HG02840 (cell line): ENCODE measurements around the gene GJC1.
"Not testable (repeated sequence)": the region's sequence is repeated elsewhere in the genome, so short reads cannot be mapped to it uniquely, and the experiment has no call there.

Source experiments
- ATAC-seq: cut with Tn5 transposase; IDR thresholded peaks from one replicate; pipeline ENCODE4 v1.9.1; 2021; ENCODE audit warnings: mild to moderate bottlenecking, moderate library complexity, moderate number of reproducible peaks; ENCODE audit not compliant: unreplicated experiment, low FRiP score

Gene GJC1

DNA sequence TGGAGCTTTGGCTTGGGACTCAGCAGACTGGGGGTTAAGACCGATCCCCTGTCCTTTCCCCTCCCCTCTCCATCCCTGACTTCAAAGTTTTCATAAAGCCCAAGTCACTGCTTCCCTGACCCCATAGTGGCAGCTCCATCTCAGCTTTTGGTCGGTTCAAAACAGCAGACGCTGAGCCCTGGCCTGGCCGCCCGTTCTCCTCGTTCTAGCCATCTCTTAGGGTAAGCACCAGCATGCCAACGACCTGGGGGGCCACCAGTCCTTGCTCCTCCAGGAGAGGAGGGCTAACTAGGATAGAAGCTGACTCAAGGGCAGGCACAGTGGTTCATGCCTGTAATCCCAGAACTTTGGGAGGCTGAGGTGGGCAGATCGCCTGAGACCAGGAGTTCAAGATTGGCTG is 16.1 kb upstream of the GJC1 start:
- no peak for ATAC-seq

DNA sequence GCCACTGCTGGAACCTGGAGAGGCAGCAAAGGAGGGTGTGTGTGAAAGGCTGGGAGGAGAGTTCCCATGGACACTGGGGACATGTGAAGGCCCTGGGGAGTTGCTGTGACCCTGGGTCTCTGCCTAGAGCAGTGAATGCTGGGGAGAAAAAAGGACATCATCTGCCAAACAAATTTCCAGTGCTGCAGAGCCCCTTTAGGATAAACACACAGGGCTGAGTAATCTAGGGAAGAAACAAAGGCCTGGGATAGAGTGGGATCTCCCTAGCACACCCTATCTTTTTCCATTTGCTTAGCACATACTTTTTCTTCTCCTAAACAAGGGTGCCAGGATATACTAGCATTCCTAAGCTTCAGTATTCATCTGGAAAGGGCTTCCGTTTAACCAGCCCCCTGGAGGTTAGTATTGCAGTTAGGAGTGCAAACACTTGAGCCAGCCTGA is 14.3 kb upstream of the GJC1 start:
- no peak for ATAC-seq

DNA sequence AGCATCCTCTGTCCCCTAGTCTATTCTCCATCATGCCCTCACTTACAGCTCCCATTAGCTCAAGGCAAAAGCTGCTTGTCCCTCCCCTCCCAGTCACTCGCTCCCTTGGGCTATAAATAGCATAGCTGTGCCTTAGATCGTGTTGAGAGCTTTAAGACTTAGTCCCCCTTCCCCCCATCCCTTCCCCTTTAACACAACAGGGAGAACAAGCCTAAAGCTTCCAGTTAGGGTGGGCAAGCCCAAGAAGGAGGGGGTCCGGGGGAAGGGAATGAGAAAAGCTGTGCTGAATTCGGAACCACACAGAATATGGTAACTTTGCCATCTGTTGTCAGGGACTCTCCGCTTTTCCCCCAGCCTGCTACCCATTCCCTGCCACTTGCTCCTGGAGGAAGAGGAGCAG is 12.7 kb upstream of the GJC1 start:
- ATAC-seq: no peak

DNA sequence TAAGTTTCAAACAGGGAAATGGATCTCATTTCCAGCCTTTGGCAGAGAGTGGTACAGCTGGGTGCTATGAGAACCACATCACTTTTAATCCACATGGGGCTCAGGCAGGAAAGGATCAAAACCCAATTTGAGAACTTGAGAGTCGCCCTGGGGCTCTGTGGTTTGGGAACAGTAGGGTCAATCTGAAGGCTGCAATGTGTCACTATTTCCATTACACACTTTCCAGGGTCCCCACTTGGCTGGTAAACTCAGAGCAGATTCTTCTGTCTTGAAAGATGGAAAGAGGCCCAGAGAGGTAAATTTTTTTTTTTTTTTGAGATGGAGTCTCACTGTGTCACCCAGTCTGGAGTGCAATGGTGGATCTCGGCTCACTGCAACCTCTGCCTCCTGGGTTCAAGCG is 10.8 kb upstream of the GJC1 start:
- no peak for ATAC-seq

DNA sequence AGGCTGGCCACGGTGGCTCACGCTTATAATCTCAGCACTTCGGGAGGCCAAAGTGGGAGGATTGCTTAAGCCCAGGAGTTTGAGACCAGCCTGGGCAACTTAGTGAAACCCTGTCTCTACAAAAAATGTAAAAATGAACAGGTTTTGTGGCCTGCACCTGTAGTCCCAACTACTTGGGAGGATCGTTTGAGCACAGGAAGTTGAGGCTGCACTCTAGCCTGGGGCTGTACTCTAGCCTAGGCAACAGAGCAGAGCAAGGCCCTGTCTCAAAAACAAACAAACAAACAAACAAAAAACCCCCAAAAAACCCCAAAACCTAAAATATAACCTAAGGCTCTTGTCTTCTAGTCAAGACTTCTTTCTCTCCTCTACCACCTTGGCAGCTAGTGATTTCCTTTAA is 10.2 kb upstream of the GJC1 start:
- no peak for ATAC-seq

DNA sequence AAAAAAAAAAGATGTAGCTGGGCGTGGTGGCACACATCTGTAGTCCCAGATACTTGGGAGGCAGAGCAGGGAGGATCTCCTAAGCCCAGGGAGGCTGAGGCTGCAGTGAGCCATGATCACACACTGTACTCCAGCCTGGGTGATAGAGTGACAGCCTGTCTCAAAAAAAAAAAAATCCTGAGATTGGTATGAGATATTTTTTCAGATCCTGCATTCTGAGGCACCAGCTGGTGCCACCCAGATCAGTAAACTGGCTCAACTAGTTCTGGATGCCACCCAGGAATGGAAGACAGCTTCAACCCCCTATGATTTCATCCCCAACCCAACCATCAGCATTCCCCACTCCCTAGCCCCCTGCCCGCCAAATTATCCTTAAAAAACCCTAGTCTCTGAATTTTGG is 7.1 kb upstream of the GJC1 start:
- ATAC-seq: no peak

DNA sequence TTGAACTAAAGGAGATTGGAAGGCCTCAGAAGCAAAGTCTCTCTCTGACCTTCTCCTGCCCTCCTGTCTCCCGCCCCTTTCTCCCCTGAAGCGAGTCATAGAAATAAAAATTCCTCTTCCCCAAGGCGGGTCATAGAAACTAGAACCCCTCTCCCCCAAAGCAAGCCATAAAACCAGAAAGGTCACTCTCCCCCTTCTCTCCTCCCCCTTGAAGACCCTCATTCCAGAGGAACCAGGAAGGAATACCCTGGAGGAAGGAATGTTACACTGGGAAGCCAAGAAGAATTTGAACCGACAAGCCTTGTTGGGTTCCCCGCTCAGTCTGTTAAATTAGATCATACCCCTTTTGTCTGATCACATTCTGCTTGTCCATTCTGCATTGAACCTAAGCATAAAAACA is 2.7 kb upstream of the GJC1 start:
- no peak for ATAC-seq

DNA sequence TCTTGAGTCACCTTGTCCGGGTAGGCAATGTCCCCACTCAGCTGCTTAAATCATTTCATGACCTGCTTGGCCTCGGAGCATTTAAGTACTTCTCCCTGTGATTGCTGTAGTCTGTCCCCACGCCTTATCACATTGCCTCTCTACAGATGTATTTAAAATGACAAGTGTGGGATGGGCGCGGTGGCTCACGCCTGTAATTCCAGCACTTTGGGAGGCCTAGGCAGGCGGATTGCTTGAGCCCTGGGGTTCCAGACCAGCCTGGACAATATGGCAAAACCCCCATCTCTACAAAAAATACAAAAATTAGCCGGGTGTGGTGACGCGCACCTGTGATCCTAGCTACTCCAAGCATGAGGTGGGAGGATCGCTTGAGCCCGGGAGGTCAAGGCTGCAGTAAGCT is 1.3 kb upstream of the GJC1 start:
- no peak for ATAC-seq

DNA sequence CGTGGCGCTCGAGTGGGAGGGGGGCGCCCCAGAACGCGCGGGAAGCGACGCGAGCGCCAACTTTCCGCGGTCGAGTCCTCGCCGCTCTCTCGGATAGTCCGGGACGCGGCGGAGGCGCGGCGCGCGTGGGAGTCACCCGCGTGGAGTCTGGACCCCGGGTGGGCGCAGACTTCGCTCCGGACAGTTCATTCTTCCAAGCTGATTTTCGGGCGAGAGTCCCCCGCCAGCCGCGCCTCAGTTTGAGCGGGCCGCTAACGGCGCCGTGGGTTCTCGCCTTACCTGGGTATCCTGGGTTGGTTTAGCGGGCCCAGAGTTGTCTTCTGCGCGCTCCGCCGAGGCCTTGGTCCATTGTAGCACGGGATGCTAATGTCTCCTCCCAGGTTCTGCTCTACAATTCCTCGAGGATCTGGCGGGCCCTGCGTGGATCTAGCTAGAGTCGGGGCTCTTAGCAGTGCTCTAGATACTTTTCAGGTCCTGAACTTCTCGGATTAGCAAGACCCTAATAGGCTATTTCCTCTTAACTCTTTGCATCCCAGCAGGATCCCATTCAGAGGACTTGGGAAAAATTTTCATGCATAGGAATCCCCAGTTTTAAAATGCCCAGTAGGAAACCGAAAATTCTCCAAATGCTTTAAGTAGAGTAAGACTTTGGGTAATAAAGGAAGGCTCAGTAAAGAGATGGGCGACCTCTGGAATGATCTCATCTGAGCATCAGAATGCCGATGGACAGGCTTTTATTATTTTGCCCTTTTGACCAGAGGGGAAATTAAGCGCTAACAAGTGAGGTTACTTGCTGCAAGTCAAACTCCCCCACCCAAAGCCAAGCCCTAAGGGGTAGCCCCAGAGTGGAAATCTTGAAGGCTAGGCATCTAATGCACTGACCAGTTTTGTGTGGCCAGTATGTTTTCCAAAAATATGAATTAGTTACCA is 537 bp upstream of the GJC1 start:
- no peak for ATAC-seq

DNA sequence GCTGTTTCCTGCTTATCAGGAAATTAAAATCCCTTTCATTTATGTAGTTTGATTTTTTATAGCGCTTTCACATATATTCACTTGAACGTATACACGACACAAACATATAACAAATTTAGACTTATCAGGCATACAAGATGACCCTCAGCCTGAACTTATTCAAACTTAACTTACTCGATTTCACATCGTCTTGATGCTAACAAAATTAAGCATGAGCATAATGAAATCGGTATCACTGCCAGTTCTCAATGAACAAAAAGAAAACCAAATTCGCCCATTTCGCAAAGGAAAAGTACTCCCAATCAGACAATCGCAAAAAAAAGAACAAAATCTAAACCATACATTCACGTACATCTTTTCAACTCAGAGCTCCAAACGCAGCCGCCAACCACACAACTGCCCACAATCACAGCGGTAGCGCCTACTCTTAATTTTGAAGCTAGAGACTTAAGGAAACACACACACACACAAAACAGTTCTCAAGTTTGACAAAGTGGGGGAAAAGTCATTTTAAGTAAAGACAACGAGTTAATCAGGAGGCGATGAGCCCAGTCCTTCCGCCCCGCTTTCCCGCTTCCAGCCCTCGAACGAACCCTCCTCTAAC is 1.1 kb downstream of the GJC1 start:
- no peak for ATAC-seq

DNA sequence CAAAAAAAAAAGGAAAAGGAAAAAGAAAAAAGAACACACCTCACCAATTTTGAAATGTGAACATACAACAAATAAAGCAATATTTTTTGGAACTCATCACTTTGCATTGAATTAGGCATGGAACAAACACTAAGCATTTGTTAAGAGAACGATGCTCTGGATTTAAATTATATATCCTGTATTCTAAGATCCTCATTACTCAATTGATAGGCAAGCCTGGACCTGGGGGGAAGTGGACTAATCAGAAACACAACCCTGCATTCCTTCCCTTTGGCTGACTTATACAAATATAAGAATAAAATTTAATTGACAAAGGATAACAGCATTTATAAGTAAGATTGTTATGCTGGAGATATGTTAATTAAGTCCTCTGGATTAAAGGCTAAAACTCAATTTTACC is 2.2 kb downstream of the GJC1 start:
- ATAC-seq: no peak

DNA sequence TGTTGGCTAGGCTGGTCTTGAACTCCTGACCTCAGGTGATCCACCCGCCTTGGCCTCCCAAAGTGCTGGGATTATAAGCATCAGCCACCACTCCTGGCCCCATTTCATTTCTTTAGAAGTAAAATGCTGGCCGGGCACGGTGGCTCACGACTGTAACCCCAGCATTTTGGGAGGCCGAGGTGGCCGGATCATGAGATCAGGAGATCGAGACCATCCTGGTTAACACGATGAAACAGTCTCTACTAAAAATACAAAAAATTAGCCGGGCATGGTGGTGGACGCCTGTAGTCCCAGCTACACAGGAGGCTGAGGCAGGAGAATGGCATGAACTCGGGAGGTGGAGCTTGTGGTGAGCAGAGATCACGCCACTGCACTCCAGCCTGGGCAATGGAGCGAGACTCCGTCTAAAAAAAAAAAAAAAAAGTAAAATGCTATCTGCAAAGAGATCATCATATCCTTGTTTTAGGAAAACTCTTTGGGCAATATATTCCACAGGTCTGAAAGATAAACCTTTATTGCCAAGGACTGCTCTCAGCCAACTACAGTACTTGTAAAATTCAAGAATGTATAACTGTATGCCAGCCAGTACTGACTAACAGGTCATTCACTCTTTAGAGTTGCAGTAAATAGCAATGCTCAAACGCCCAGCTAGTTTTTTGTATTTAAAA is 3.8 kb downstream of the GJC1 start:
- ATAC-seq: no peak

DNA sequence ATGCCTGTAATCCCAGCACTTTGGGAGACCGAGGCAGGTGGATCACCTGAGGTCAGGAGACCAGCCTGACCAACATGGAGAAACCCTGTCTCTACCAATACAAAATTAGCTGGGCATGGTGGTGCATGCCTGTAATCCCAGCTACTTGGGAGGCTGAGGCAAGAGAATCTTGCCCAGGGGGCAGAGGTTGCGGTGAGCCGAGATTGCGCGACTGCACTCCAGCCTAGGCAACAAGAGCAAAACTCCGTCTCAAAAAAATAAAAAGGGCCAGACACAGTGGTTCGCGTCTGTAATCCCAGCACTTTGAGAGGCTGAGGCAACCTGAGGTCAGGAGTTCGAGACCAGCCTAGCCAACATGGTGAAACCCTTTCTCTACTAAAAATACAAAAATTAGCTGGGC is 4.9 kb downstream of the GJC1 start:
- not testable (repeated sequence) for ATAC-seq

DNA sequence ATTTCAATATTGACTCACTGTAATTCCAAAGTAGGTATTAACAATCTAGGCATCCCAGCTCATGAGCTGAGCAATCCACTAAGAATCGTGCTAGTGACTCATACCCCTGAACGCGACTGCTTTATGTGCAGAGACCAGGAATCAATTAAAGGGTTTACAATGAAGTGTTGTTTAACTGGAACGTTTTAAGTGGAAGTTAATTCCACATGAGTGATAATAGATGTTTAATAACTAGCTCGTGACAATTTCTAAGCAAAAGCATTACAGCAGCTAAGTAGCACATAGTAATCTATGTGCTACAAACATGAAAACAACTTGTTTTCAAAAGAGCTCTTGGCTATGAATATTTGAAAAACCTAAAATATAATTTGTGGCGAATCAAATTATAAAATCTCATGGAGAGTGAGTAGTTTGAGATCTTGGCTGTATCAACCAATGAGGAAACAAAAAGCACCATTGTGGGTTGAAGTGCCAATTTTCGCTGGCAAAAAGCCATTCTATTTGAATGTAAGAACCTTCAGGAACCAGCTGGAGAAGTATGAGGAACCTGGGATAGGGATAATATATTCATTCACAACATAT is 9.4 kb downstream of the GJC1 start:
- ATAC-seq: no peak

DNA sequence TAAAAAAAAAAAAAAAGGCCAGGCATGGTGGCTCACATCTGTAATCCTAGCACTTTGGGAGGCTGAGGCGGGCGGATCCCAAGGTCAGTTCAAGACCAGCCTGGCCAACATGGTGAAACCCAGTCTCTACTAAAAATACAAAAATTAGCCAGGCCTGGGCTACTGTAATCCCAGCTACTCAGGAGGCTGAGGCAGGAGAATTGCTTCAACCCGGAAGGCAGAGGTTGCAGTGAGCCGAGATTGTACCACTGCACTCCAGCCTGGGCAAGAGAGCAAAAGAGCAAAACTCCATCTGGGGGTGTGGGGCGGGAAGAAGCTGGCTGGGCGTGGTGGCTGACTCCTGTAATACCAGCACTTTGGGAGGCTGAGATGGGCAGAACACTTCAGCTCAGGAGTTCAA is 11.6 kb downstream of the GJC1 start:
- not testable (repeated sequence) for ATAC-seq

DNA sequence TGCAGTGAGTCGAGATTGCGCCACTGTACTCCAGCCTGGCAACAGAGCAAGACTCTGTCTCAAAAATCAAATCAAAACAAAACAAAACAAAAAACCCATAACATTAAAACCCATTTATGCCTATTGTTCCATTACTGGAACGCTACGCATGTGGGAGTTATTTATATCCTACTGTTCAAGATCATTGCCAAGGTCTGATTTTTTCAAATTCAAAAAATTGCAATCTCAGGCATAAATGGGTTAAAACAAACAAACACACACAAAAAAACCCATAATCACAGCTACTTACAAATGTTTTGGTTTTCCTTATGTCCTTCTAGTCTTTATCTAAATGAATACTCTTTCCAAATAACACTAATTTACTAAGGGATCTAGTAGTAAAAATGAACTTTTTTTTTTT is 17.8 kb downstream of the GJC1 start:
- ATAC-seq: no peak

DNA sequence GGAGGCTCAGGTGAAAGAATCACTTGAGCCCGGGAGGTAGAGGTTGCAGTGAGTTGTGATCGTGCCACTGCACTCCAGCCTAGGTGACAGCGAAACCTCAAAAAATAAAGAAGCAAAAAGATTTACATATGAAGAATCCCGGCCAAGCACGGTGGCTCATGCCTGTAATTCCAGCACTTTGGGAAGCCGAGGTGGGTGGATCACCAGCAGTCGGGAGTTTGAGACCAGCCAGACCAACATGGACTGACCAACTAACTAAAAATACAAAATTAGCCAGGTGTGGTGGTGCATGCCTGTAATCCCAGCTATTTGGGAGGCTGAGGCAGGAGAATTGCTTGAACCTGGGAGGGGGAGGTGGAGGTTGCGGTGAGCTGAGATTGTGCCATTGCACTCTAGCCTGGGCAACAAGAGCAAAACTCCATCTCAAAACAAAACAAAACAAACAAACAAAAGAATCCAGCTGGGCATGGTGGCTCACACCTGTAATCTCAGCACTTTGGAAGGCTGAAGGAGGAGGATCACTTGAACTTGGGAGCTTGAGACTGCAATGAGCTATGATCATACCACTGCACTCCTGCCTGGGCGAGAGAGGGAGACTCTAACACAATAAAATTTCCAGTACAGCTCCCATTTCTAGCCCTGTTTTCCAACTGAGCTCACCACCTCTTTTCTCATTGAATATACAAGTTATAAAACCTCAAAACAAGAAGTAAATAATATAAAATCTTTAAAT is 21.3 kb downstream of the GJC1 start:
- ATAC-seq: not testable (repeated sequence)

DNA sequence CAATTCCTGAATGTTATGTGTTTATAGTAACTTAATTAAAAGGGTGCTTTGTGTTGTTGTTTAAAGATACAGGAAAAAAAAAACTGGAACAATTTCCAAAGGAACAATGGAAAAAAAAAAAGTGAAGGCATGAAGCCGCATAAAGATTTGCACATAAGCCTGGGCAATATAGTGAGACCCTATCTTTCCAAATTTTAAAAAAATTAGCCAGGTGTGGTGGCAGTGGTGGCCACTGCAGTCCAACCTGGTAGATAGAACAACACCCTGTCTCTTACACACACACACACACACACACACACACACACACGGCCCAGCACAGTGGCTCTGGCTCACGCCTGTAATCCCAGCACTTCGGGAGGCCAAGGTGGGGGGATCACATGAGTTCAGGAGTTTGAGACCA is 21.9 kb downstream of the GJC1 start:
- no peak for ATAC-seq

DNA sequence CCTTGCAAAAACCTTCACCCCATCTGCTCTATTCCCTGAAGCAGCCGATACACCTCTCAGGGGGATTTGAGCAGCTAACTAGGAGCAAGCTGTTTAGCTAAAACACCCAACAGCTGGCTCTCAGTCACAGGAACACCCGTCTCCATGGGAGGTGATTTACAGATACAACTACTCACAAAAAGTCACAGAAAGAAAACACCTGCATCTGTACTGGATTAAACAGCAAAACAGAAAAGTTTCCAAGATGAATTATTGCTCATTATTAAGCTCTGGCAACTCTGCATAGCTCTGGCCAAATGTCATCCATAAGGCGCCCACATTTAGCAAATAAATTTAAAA is 22.3 kb downstream of the GJC1 start:
- ATAC-seq: no peak

DNA sequence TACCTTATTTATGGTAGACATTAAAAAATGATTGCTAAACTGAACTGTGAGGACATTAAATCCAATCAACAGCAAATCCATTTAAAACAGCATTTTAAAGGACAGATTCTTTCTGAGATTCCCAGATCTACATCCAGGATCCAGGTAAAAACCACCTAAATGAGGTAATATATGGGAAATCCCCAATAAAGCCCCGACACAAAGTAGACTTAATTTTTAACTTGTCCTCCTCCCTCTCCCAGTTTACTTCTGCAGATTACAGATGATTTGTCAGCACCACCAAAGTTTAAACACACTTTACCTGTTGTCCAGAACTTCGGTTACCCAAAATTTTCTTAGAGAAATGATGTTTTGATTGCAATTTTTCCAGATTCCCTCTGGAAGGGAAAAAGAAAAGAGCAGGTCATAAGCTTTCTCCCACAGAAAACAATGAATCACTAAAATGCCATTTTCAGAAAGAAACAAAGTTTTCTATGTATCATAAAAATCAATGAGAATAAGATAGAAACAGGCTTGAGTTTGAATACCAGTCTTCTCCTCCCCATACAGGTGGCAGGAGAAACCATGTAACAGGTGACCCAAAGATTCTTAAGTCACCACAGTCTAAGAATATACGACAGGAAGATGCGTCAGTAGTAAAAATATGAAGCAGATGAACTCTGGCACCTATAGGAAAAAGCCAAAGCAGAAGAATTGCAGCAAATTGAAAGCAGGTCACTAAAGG is 22.8 kb downstream of the GJC1 start:
- ATAC-seq: no peak
